ENCODE results near the gene RPRD1B. TPM values are rescaled to one million over a fixed set of nuclear protein-coding genes. Genes with fewer than 3 reads are reported as not detected.
A peak's percentile ranks its signal among the peaks of the same experiment; 100 is the strongest.
"Not testable (repeated sequence)": the region's sequence is repeated elsewhere in the genome, so short reads cannot be mapped to it uniquely, and the experiment has no call there.

Gene RPRD1B
- total RNA-seq, 1 experiment from 2014 or later, result 112 TPM

DNA sequence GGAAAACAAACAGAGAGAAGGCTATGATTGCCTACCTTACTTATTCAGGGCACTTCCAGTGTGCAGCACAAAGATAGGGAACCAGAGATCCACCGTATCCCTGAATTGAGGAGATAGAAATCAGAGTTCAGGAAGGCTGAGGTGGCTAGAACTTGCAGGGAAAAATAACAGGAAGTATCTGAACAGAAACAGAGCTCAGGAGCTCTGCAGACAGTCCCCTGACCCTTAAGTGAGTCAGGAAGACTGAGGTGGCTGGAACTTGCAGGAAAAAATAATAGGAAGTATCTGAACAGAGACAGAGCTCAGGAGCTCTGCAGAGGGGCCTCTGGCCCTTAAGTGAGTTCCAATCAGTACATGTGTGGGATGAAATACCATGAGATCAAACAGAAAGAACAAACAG lies 65.4 kb downstream of the RPRD1B start:
- TF ChIP-seq, protein P1, sequence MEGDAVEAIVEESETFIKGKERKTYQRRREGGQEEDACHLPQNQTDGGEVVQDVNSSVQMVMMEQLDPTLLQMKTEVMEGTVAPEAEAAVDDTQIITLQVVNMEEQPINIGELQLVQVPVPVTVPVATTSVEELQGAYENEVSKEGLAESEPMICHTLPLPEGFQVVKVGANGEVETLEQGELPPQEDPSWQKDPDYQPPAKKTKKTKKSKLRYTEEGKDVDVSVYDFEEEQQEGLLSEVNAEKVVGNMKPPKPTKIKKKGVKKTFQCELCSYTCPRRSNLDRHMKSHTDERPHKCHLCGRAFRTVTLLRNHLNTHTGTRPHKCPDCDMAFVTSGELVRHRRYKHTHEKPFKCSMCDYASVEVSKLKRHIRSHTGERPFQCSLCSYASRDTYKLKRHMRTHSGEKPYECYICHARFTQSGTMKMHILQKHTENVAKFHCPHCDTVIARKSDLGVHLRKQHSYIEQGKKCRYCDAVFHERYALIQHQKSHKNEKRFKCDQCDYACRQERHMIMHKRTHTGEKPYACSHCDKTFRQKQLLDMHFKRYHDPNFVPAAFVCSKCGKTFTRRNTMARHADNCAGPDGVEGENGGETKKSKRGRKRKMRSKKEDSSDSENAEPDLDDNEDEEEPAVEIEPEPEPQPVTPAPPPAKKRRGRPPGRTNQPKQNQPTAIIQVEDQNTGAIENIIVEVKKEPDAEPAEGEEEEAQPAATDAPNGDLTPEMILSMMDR (IDR thresholded peaks at IDR 0.05; ENCODE audit: insufficient read depth in 1 of 2, low read depth in 1 of 2, low read length in 1 of 2, severe bottlenecking in 1 of 2, unreplicated experiment in 1 of 2), result no peak
- CTCF ChIA-PET, result interaction anchor here (0.8 to 1.2 kb wide), 3 partner anchors 26 to 122 kb away, joined by 3 to 5 read pairs (median 3); no protein-coding TSS in a partner anchor
- POLR2A ChIA-PET, result interaction anchor here (0.6 kb wide), 1 partner anchor 20 kb away, joined by 5 read pairs; no protein-coding TSS in a partner anchor
- no peak for DNase-seq
- H3K36me3 Mint-ChIP-seq (ENCODE audit: insufficient read depth, unreplicated experiment), result peaks cover 8% of the 10 kb centered on the region
- H3K4me3 Mint-ChIP-seq (ENCODE audit: unreplicated experiment), result no peak overlapping the region
- no peaks in the 10 kb centered on the region for H3K27me3 ChIP-seq (replicated peaks; ENCODE audit: control insufficient read depth, insufficient read depth, low read length)
- H3K36me3 ChIP-seq (ENCODE audit: control insufficient read depth, insufficient read depth, low read length), result no peaks in the 10 kb centered on the region
- H3K27me3 Mint-ChIP-seq (ENCODE audit: insufficient read depth, unreplicated experiment), result no peaks in the 10 kb centered on the region
- peaks cover 7% of the 10 kb centered on the region; the same call in 1 of the 2 replicates for H3K4me1 ChIP-seq
- H3K9me3 Mint-ChIP-seq (ENCODE audit: unreplicated experiment), result peaks cover 25% of the 10 kb centered on the region
- H3K27ac Mint-ChIP-seq (ENCODE audit: unreplicated experiment), result no peak overlapping the region
- H3K4me1 Mint-ChIP-seq (ENCODE audit: low read depth, unreplicated experiment), result peaks cover 8% of the 10 kb centered on the region
- no TSS peak for BruUV-seq (replicated peaks)
- no peak overlapping the region for H3K4me3 ChIP-seq (ENCODE audit: low read depth, low read length)
- H3K9me3 ChIP-seq, result 0 out of 2 replicates have a peak, but pooled peaks cover 5% of the 10 kb centered on the region
- intact Hi-C loops (cut with micrococcal nuclease; ENCODE audit: unreplicated experiment), result no loop called here

DNA sequence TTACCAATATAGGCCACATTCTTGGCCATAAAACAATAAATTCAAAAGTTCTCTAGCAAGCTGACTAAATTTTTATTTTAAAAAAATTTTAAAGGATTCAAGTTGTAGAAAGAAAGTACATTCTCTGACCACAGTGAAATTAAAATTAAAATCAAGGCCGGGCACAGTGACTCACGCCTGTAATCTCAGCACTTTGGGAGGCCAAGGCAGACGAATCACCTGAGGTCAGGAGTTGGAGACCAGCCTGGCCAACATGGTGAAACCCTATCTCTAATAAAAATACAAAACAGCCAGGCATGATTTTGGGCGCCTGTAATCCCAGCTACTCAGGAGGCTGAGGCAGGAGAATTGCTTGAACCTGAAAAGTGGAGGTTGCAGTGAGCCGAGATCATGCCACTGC lies 68.7 kb downstream of the RPRD1B start:
- H3K4me3 Mint-ChIP-seq (ENCODE audit: unreplicated experiment); H3K4me3 ChIP-seq (ENCODE audit: low read depth, low read length); H3K9me3 ChIP-seq; H3K4me1 Mint-ChIP-seq (ENCODE audit: low read depth, unreplicated experiment); H3K36me3 ChIP-seq (ENCODE audit: control insufficient read depth, insufficient read depth, low read length); H3K27me3 ChIP-seq (replicated peaks; ENCODE audit: control insufficient read depth, insufficient read depth, low read length); H3K27me3 Mint-ChIP-seq (ENCODE audit: insufficient read depth, unreplicated experiment); H3K27ac Mint-ChIP-seq (ENCODE audit: unreplicated experiment); DNase-seq; BruUV-seq (replicated peaks); H3K36me3 Mint-ChIP-seq (ENCODE audit: insufficient read depth, unreplicated experiment); intact Hi-C loops (cut with micrococcal nuclease; ENCODE audit: unreplicated experiment); CTCF ChIA-PET; H3K4me1 ChIP-seq; POLR2A ChIA-PET: not testable (repeated sequence)
- peaks cover 25% of the 10 kb centered on the region for H3K9me3 Mint-ChIP-seq (ENCODE audit: unreplicated experiment)

DNA sequence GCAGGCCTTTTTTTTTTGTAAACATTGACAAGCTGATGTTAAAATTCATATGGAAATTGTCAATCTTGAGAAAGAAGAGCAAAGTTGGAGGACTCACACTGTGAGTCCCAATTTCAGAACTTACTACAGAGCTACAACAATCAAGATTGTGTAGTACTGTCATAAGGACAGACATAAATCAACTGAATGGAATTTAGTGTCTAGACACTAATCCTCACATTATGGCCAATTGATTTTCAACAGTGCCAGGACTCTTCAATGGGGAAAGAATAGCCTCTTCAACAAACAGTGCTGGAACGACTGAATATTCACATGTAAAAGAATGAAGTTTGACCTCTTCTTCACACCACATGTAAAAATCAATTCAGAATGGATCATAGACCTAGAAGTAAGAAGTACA lies 70.7 kb downstream of the RPRD1B start:
- no peak overlapping the region for H3K4me3 Mint-ChIP-seq (ENCODE audit: unreplicated experiment)
- no peak for DNase-seq
- intact Hi-C loops (cut with micrococcal nuclease; ENCODE audit: unreplicated experiment), result no loop called here
- H3K4me3 ChIP-seq (ENCODE audit: low read depth, low read length), result no peak overlapping the region
- H3K9me3 ChIP-seq, result 0 out of 2 replicates have a peak, but pooled peaks cover 5% of the 10 kb centered on the region
- peaks cover under 1% of the 10 kb centered on the region for H3K36me3 Mint-ChIP-seq (ENCODE audit: insufficient read depth, unreplicated experiment)
- H3K4me1 Mint-ChIP-seq (ENCODE audit: low read depth, unreplicated experiment), result peaks cover 15% of the 10 kb centered on the region
- peaks cover 9% of the 10 kb centered on the region for H3K4me1 ChIP-seq
- H3K9me3 Mint-ChIP-seq (ENCODE audit: unreplicated experiment), result peaks cover 23% of the 10 kb centered on the region
- CTCF ChIA-PET, result no interaction called here
- no peaks in the 10 kb centered on the region for H3K27me3 ChIP-seq (replicated peaks; ENCODE audit: control insufficient read depth, insufficient read depth, low read length)
- POLR2A ChIA-PET, result no interaction called here
- no peaks in the 10 kb centered on the region for H3K36me3 ChIP-seq (ENCODE audit: control insufficient read depth, insufficient read depth, low read length)
- H3K27me3 Mint-ChIP-seq (ENCODE audit: insufficient read depth, unreplicated experiment), result no peaks in the 10 kb centered on the region
- TF ChIP-seq, protein P1 (IDR thresholded peaks at IDR 0.05; ENCODE audit: insufficient read depth in 1 of 2, low read depth in 1 of 2, low read length in 1 of 2, severe bottlenecking in 1 of 2, unreplicated experiment in 1 of 2), result no peak
- BruUV-seq (replicated peaks), result no TSS peak
- no peak overlapping the region for H3K27ac Mint-ChIP-seq (ENCODE audit: unreplicated experiment)

DNA sequence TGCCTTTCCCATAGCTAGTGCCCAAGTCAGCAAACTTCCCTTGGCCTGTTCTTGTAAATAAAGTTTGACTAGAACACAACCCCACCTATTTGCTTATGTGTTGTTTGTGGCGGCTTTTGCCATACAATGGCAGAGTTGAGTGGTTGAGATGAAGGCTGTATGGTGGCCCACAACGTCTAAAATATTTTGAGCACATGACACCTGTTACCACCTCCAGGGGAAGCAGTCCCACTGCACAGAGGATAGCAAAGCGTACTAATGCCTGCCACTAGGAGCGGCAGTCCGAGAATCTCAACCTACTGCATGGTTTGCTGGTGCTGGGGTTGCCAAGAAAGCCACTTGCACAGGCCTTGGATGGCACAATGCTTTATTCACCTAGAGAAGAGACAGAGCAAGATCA lies 72.9 kb downstream of the RPRD1B start:
- ChIA-PET CTCF (no interaction called here), POLR2A (no interaction called here)
- Mint-ChIP-seq H3K36me3 (ENCODE audit: insufficient read depth, unreplicated experiment) (peaks cover 13% of the 10 kb centered on the region), H3K27ac (ENCODE audit: unreplicated experiment) (peak overlapping the region; percentile 15), H3K9me3 (ENCODE audit: unreplicated experiment) (peaks cover 2% of the 10 kb centered on the region), H3K4me1 (ENCODE audit: low read depth, unreplicated experiment) (peaks cover 37% of the 10 kb centered on the region), H3K4me3 (ENCODE audit: unreplicated experiment) (no peak overlapping the region), H3K27me3 (ENCODE audit: insufficient read depth, unreplicated experiment) (no peaks in the 10 kb centered on the region)
- H3K4me1 ChIP-seq, result peaks cover 31% of the 10 kb centered on the region
- TF ChIP-seq, protein P1 (IDR thresholded peaks at IDR 0.05; ENCODE audit: insufficient read depth in 1 of 2, low read depth in 1 of 2, low read length in 1 of 2, severe bottlenecking in 1 of 2, unreplicated experiment in 1 of 2), result peak; percentile 20 to 31
- H3K27me3 ChIP-seq (replicated peaks; ENCODE audit: control insufficient read depth, insufficient read depth, low read length), result no peaks in the 10 kb centered on the region
- DNase-seq, result no peak
- intact Hi-C loops (cut with micrococcal nuclease; ENCODE audit: unreplicated experiment), result no loop called here
- no peaks in the 10 kb centered on the region for H3K9me3 ChIP-seq
- no peaks in the 10 kb centered on the region for H3K36me3 ChIP-seq (ENCODE audit: control insufficient read depth, insufficient read depth, low read length)
- BruUV-seq (replicated peaks), result no TSS peak
- H3K4me3 ChIP-seq (ENCODE audit: low read depth, low read length), result no peak overlapping the region

DNA sequence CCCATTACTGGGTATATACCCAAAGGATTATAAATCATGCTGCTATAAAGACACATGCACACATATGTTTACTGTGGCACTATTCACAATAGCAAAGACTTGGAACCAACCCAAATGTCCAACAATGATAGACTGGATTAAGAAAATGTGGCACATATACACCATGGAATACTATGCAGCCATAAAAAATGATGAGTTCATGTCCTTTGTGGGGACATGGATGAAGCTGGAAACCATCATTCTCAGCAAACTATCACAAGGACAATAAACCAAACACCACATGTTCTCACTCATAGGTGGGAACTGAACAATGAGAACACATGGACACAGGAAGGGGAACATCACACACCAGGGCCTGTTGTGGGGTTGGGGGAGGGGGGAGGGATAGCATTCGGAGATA lies 73.8 kb downstream of the RPRD1B start:
- intact Hi-C loops (cut with micrococcal nuclease; ENCODE audit: unreplicated experiment); DNase-seq; BruUV-seq (replicated peaks); H3K4me3 Mint-ChIP-seq (ENCODE audit: unreplicated experiment); H3K9me3 Mint-ChIP-seq (ENCODE audit: unreplicated experiment); H3K9me3 ChIP-seq; H3K27ac Mint-ChIP-seq (ENCODE audit: unreplicated experiment); H3K4me3 ChIP-seq (ENCODE audit: low read depth, low read length); H3K36me3 ChIP-seq (ENCODE audit: control insufficient read depth, insufficient read depth, low read length); POLR2A ChIA-PET; CTCF ChIA-PET; H3K27me3 Mint-ChIP-seq (ENCODE audit: insufficient read depth, unreplicated experiment); H3K27me3 ChIP-seq (replicated peaks; ENCODE audit: control insufficient read depth, insufficient read depth, low read length): not testable (repeated sequence)
- Mint-ChIP-seq H3K4me1 (ENCODE audit: low read depth, unreplicated experiment) (peaks cover 43% of the 10 kb centered on the region), H3K36me3 (ENCODE audit: insufficient read depth, unreplicated experiment) (peaks cover 13% of the 10 kb centered on the region)
- H3K4me1 ChIP-seq, result peaks cover 38% of the 10 kb centered on the region
